Ishikawa (cell line): ENCODE data around the gene TNFSF4.

Experiments used
- CEBPB ChIP-seq: IDR thresholded peaks from 2 replicates; pipeline ENCODE4 v1.6.1; 2012
- EP300 ChIP-seq: IDR thresholded peaks from 2 replicates; pipeline ENCODE4 v1.6.1; 2012; ENCODE audit warnings: borderline replicate concordance
- FOXM1 ChIP-seq: IDR thresholded peaks from 2 replicates; pipeline ENCODE4 v1.6.1; 2012; ENCODE audit warnings: low read depth, borderline replicate concordance
- RAD21 ChIP-seq: IDR thresholded peaks from 2 replicates; pipeline ENCODE4 v1.6.1; 2012; ENCODE audit warnings: low read depth
- TAF1 ChIP-seq: IDR thresholded peaks from 2 replicates; pipeline ENCODE4 v1.6.1; 2012; ENCODE audit warnings: low read depth, mild to moderate bottlenecking
- TEAD4 ChIP-seq: IDR thresholded peaks from 2 replicates; pipeline ENCODE4 v1.6.1; 2012
- ZBTB7A ChIP-seq: IDR thresholded peaks from 2 replicates; pipeline ENCODE4 v1.6.1; 2012; ENCODE audit warnings: low read depth
- TF ChIP-seq, protein P1 (sequence below): IDR thresholded peaks from 2 replicates; pipeline ENCODE4 v1.6.1; 2012
- TF ChIP-seq, protein P2 (sequence below): IDR thresholded peaks from 2 replicates; pipeline ENCODE4 v1.6.1; 2012; ENCODE audit warnings: low read depth, mild to moderate bottlenecking

DNA sequence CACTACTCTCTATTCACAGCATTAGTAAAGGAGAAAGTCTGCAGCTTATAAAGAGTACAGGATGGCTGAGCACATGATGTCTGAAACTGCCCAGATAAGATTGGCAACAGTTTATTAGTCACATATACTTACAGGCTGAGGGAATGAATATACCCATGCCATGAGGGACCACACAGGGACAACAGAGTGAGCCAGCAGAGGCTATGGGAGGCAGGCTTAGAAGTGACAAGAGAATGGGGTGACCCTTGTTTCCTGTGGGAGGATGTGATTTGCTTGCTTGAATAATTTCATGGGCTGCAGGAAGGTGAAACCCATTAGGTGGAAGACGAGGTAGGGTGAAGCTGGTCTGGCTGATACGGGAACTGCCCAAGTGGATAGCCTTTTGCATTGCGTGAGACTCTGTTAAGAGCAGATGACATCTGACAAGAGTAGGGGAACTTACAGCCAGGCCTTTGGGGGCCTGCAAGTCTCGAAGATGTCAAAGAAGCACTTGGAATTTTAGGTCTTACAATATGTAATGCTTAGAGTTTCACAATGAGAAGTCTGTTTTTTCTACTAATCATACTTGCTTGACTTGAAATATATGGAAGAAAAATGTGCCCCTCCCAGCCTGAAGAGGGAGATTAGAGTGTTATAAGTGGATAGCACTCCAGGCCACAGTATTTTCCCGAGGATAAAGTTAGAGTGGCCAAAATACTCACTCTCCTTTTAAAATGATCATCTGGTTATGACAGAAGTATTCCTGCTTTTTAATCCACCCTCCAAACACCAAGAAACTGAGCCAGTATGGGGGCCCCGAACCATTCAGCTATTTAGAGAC lies 34.6 kb upstream of the TNFSF4 start:
- TF ChIP-seq TAF1 (no peak), EP300 (no peak), ZBTB7A (no peak), RAD21 (no peak), TEAD4 (no peak), CEBPB (no peak), FOXM1 (no peak)
- TF ChIP-seq, protein P1, sequence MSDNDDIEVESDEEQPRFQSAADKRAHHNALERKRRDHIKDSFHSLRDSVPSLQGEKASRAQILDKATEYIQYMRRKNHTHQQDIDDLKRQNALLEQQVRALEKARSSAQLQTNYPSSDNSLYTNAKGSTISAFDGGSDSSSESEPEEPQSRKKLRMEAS, result no peak
- TF ChIP-seq, protein P2, sequence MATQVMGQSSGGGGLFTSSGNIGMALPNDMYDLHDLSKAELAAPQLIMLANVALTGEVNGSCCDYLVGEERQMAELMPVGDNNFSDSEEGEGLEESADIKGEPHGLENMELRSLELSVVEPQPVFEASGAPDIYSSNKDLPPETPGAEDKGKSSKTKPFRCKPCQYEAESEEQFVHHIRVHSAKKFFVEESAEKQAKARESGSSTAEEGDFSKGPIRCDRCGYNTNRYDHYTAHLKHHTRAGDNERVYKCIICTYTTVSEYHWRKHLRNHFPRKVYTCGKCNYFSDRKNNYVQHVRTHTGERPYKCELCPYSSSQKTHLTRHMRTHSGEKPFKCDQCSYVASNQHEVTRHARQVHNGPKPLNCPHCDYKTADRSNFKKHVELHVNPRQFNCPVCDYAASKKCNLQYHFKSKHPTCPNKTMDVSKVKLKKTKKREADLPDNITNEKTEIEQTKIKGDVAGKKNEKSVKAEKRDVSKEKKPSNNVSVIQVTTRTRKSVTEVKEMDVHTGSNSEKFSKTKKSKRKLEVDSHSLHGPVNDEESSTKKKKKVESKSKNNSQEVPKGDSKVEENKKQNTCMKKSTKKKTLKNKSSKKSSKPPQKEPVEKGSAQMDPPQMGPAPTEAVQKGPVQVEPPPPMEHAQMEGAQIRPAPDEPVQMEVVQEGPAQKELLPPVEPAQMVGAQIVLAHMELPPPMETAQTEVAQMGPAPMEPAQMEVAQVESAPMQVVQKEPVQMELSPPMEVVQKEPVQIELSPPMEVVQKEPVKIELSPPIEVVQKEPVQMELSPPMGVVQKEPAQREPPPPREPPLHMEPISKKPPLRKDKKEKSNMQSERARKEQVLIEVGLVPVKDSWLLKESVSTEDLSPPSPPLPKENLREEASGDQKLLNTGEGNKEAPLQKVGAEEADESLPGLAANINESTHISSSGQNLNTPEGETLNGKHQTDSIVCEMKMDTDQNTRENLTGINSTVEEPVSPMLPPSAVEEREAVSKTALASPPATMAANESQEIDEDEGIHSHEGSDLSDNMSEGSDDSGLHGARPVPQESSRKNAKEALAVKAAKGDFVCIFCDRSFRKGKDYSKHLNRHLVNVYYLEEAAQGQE, result no peak
